ENCODE data around the gene CSNK1E. TPM values are rescaled to one million over a fixed set of nuclear protein-coding genes. Genes with fewer than 3 reads are reported as not detected.

Gene CSNK1E
- total and polyA plus RNA-seq, 10 of the 15 experiments (the other 5 are each of a cell fraction or from before 2014, with no cell fraction given) = 5.9 to 107 (median 64.9) TPM

DNA sequence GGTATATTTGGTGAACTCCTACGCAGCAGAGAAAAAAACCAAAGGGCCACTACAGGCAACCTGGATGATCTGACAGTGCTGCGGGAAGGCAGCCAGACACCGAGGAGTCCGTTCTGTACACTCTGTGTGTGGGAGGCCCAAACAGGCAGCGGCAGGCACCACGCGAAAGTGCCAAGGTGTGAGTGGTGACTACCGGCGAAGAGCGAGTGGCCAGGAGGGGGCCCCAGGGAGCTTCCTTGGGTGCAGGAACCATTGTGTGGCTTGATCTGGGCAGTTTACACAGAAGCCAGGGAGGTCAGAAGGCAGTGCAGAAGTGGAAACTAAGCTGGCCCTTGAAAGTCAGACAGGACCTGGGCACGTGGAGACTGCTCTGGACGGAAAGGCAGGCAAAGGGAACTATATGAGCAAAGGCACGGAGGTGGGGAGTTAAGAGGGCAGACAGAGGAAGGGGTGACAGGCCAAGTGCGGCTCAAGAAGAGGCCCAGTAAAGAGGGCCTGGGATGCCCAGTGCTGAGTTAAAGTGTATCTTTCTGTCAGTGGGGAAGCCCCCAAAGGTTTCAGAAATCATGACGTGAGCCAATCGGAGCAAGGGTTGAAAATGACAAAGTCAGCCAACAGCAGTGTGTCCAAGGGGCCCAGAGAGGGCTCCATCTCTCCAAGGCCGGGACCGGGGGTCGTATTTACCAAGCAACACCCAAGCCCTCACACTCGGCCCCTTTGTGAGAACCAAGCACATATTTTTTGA, 55.0 kb downstream of the CSNK1E start:
- SMC1A ChIA-PET (ENCODE audit: uncharacterized antibody, unreplicated experiment) = interaction anchor here (0.6 to 3.0 kb wide), 6 partner anchors 9 to 210 kb away, joined by 3 to 11 read pairs (median 4); partner anchors contain the start of gene PLA2G6
- TF ChIP-seq, protein P1, sequence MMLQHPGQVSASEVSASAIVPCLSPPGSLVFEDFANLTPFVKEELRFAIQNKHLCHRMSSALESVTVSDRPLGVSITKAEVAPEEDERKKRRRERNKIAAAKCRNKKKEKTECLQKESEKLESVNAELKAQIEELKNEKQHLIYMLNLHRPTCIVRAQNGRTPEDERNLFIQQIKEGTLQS (IDR thresholded peaks at IDR 0.05; ENCODE audit: borderline replicate concordance, extremely low read depth, low read depth, low read length) = no peak
- TF ChIP-seq BHLHE40 (IDR thresholded peaks at IDR 0.05; ENCODE audit: borderline replicate concordance in 1 of 2, low read depth in 2 of 2, low read length in 1 of 2) (peak in 1 of 2 experiments; percentile 30; a peak in 1 of 4 replicates), CTCF (IDR thresholded peaks at IDR 0.05 in 2 of 3, conservative IDR thresholded peaks at IDR 0.05 in 1 of 3; ENCODE audit: control insufficient read depth in 2 of 3, extremely low read depth in 1 of 3, insufficient read depth in 1 of 3, low read depth in 3 of 3, low read length in 3 of 3) (peak; percentile 59 to 77 (median 66)), NFYA (IDR thresholded peaks at IDR 0.05; ENCODE audit: borderline replicate concordance, low read depth, low read length) (no peak), IKZF1 (conservative IDR thresholded peaks at IDR 0.05) (0 out of 2 replicates have a peak, but pooled peaks have one; percentile 16), RAD21 (IDR thresholded peaks at IDR 0.05; ENCODE audit: insufficient read depth, low read depth, low read length) (peak; percentile 52), EGR1 (IDR thresholded peaks at IDR 0.05; ENCODE audit: borderline replicate concordance in 1 of 2, low read depth in 2 of 2, low read length in 2 of 2) (0 out of 3 replicates have a peak, but pooled peaks of 1 of the 2 experiments have one; percentile 7), STAT1 (conservative IDR thresholded peaks at IDR 0.05) (no peak), ZBTB40 (IDR thresholded peaks at IDR 0.05; ENCODE audit: borderline replicate concordance) (no peak)
- TF ChIP-seq, protein P2, sequence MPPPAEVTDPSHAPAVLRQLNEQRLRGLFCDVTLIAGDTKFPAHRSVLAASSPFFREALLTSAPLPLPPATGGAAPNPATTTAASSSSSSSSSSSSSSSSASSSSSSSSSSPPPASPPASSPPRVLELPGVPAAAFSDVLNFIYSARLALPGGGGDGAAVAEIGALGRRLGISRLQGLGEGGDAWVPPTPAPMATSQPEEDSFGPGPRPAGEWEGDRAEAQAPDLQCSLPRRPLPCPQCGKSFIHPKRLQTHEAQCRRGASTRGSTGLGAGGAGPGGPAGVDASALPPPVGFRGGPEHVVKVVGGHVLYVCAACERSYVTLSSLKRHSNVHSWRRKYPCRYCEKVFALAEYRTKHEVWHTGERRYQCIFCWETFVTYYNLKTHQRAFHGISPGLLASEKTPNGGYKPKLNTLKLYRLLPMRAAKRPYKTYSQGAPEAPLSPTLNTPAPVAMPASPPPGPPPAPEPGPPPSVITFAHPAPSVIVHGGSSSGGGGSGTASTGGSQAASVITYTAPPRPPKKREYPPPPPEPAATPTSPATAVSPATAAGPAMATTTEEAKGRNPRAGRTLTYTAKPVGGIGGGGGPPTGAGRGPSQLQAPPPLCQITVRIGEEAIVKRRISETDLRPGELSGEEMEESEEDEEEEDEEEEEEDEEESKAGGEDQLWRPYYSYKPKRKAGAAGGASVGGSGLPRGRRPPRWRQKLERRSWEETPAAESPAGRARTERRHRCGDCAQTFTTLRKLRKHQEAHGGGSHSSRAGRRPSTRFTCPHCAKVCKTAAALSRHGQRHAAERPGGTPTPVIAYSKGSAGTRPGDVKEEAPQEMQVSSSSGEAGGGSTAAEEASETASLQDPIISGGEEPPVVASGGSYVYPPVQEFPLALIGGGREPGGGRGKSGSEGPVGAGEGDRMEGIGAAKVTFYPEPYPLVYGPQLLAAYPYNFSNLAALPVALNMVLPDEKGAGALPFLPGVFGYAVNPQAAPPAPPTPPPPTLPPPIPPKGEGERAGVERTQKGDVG (CRISPR knock-in tag; IDR thresholded peaks at IDR 0.05) = no peak

More for the DNA sequence above, 55.0 kb downstream of the CSNK1E start:
- RAD21 ChIA-PET (ENCODE audit: unreplicated experiment) = interaction anchor here (0.7 to 1.8 kb wide), 4 partner anchors 11 to 210 kb away, joined by 3 to 4 read pairs (median 3); partner anchors contain the start of gene TMEM184B
- DNase-seq (ENCODE audit: low read depth, low spot score) (no peak), ATAC-seq (peak; percentile 75), FAIRE-seq (peak; percentile 47)
- Histone ChIP-seq H3K9ac (ENCODE audit: control insufficient read depth, insufficient read depth, low read length) (0 out of 2 replicates have a peak overlapping the region, but pooled peaks have one; percentile 1), H3K9me3 (replicated peaks; ENCODE audit: control insufficient read depth, insufficient read depth, low read length) (no peaks in the 10 kb centered on the region), H3K36me3 (ENCODE audit: control insufficient read depth in 2 of 2, insufficient read depth in 2 of 2, low read length in 1 of 2) (no peaks in the 10 kb centered on the region), H2AFZ (ENCODE audit: control insufficient read depth, low read depth, low read length) (peak overlapping the region; percentile 48), H3K4me1 (ENCODE audit: control insufficient read depth, insufficient read depth, low read length) (peaks cover 36% of the 10 kb centered on the region), H4K20me1 (ENCODE audit: control insufficient read depth, insufficient read depth) (no peaks in the 10 kb centered on the region), H3K27me3 (replicated peaks in 1 of 2; ENCODE audit: control insufficient read depth in 2 of 2, insufficient read depth in 2 of 2, low read length in 1 of 2) (no peaks in the 10 kb centered on the region), H3K27ac (ENCODE audit: control insufficient read depth, insufficient read depth) (0 out of 2 replicates have a peak overlapping the region, but pooled peaks have one; percentile 22), H3K4me2 (ENCODE audit: control insufficient read depth, insufficient read depth) (peak overlapping the region; percentile 21; the same call in 1 of the 2 replicates), H3K79me2 (ENCODE audit: control insufficient read depth, insufficient read depth, low read length) (peaks cover 8% of the 10 kb centered on the region), H3K4me3 (no peak overlapping the region)
- intact Hi-C loops (cut with micrococcal nuclease; ENCODE audit: unreplicated experiment) = loop anchor here (5.0 kb wide), 2 partner anchors 50 to 205 kb away; partner anchors contain the start of gene PICK1
- POLR2A ChIA-PET = interaction anchor here (0.5 to 1.5 kb wide), 2 partner anchors 59 to 329 kb away, joined by 3 to 5 read pairs; no protein-coding TSS in a partner anchor
- no TSS peak for BruUV-seq (replicated peaks)
- CTCF ChIA-PET = interaction anchor here (0.6 to 3.0 kb wide), 13 partner anchors 10 to 310 kb away, joined by 3 to 29 read pairs (median 4); partner anchors contain the start of gene TMEM184B
- 24% methylated on average over 20 of the region's 20 CpGs for WGBS (ENCODE audit: insufficient coverage, insufficient replicate concordance, low lambda C conversion rate, missing lambda C conversion rate)
- in situ Hi-C loops (cut with MboI) = no loop called here
